Measurements from ENCODE around the gene CFAP410. TPM values are rescaled to one million over a fixed set of nuclear protein-coding genes. Genes with fewer than 3 reads are reported as not detected.

CFAP410 gene
- total and polyA plus RNA-seq, 2 of the 13 experiments (the other 11 are each of a cell fraction or from before 2014, with no cell fraction given), result 8.0 to 20.1 TPM

GRCh38 chr21:44338971-44339910 is at the start of gene CFAP410 (continued):
- TF ChIP-seq PLSCR1 (CRISPR knock-in tag; IDR thresholded peaks at IDR 0.05; ENCODE audit: borderline replicate concordance) (no peak), GABPA (IDR thresholded peaks at IDR 0.05; ENCODE audit: low read depth, low read length) (no peak), GABPA (CRISPR knock-in tag; IDR thresholded peaks at IDR 0.05; ENCODE audit: low read depth) (peak; percentile 78), ZKSCAN1 (IDR thresholded peaks at IDR 0.05; ENCODE audit: low read length) (peak; percentile 35; the same call in 1 of the 2 replicates), RXRB (CRISPR knock-in tag; IDR thresholded peaks at IDR 0.05; ENCODE audit: borderline replicate concordance) (peak; percentile 46; the same call in 1 of the 2 replicates), SALL1 (CRISPR knock-in tag; IDR thresholded peaks at IDR 0.05) (peak; percentile 86), KAT8 (CRISPR knock-in tag; IDR thresholded peaks at IDR 0.05) (peak; percentile 100), DRAP1 (CRISPR knock-in tag; IDR thresholded peaks at IDR 0.05) (no peak), NR2F1 (CRISPR knock-in tag; IDR thresholded peaks at IDR 0.05) (no peak), POLR2G (IDR thresholded peaks at IDR 0.05; ENCODE audit: low read depth, low read length) (peak; percentile 93), ZNF12 (CRISPR knock-in tag; IDR thresholded peaks at IDR 0.05) (0 out of 2 replicates have a peak, but pooled peaks have one; percentile 33), ZNF546 (CRISPR knock-in tag; conservative IDR thresholded peaks at IDR 0.05) (0 out of 2 replicates have a peak, but pooled peaks have one; percentile 44), PLRG1 (conservative IDR thresholded peaks at IDR 0.05) (no peak), ZNF180 (CRISPR knock-in tag; IDR thresholded peaks at IDR 0.05; ENCODE audit: borderline replicate concordance, low read depth) (no peak), TP53 (CRISPR knock-in tag; conservative IDR thresholded peaks at IDR 0.05) (no peak), ZBTB38 (CRISPR knock-in tag; IDR thresholded peaks at IDR 0.05) (peak; percentile 86), SRSF9 (IDR thresholded peaks at IDR 0.05; ENCODE audit: borderline replicate concordance, insufficient read depth, low read depth, low read length, poor library complexity, severe bottlenecking) (no peak), ATF4 (CRISPR knock-in tag; IDR thresholded peaks at IDR 0.05) (0 out of 4 replicates have a peak, but pooled peaks of 1 of the 2 experiments have one; percentile 31), RCOR2 (CRISPR knock-in tag; IDR thresholded peaks at IDR 0.05) (no peak), NFYC (CRISPR knock-in tag; IDR thresholded peaks at IDR 0.05) (peak; percentile 62), SIN3B (IDR thresholded peaks at IDR 0.05; ENCODE audit: low read length) (peak; percentile 81; the same call in 1 of the 2 replicates), ZNF264 (CRISPR knock-in tag; IDR thresholded peaks at IDR 0.05) (0 out of 2 replicates have a peak, but pooled peaks have one; percentile 49), ZBTB14 (CRISPR knock-in tag; IDR thresholded peaks at IDR 0.05) (peak; percentile 49), TBL1XR1 (IDR thresholded peaks at IDR 0.05; ENCODE audit: borderline replicate concordance, low read length, partially characterized antibody) (no peak)
